Ascending aorta (tissue), 2 donors: ENCODE data around the gene KSR2. TPM values are rescaled to one million over a fixed set of nuclear protein-coding genes. Genes with fewer than 3 reads are reported as not detected.
"Not testable (repeated sequence)": the region's sequence is repeated elsewhere in the genome, so short reads cannot be mapped to it uniquely, and the experiment has no call there.

ENCODE experiments used
- DNase-seq, 2 donors: peaks; one replicate each; pipeline ENCODE4 v3.0.0-alpha.2; 2019; ENCODE audit warnings: low spot score in 2 of 2
- H3K27ac ChIP-seq, 2 donors: fragments of 200-600 bp; sonication (generic); one replicate each; pipeline ENCODE4 v1.5.1; 2016 to 2017; ENCODE audit warnings: mild to moderate bottlenecking in 1 of 2
- H3K27me3 ChIP-seq: fragments of 200-600 bp; sonication (generic); one replicate; pipeline ENCODE4 v1.5.1; 2017
- H3K36me3 ChIP-seq, 2 donors: fragments of 200-600 bp; sonication (generic); one replicate each; pipeline ENCODE4 v1.5.1; 2016
- H3K4me1 ChIP-seq, 2 donors: fragments of 200-600 bp; sonication (generic); one replicate each; pipeline ENCODE4 v1.5.1; 2016 to 2017; ENCODE audit warnings: mild to moderate bottlenecking in 1 of 2
- H3K4me3 ChIP-seq, 2 donors: fragments of 200-600 bp; sonication (generic); one replicate each; pipeline ENCODE4 v1.5.1; 2016 to 2017; ENCODE audit warnings: mild to moderate bottlenecking in 1 of 2
- H3K9me3 ChIP-seq, 2 donors: fragments of 200-600 bp; sonication (generic); one replicate each; pipeline ENCODE4 v1.5.1; 2016
- CTCF ChIP-seq, 3 experiments: fragments of 200-600 bp in 2 of 3; fragments of 450-650 bp in 1 of 3; sonication (generic) in 2 of 3; IDR thresholded peaks; one replicate each; pipeline ENCODE4 v1.5.1; 2016 to 2019; ENCODE audit warnings: antibody characterized with exemption in 3 of 3, mild to moderate bottlenecking in 1 of 3, moderate library complexity in 1 of 3
- intact Hi-C: fragments of 100-400 bp; cut with DNase I; formaldehyde crosslinking; loops from one replicate; pipeline ENCODE4 v1.15.1; 2023
- total RNA-seq: library from RNA; depleted of rRNA; stranded (reverse); fragments of >200 nt; gene quantifications from one replicate; pipeline ENCODE4 v1.1.0, GENCODE V29; 2016

Gene KSR2
- total RNA-seq, 1 donor from 2014 or later: 0.11 TPM

GRCh38 chr12:117881517-117881916 lies 87.3 kb downstream of the KSR2 start:
- Histone ChIP-seq H3K4me3 (no peak overlapping the region), H3K27ac (no peak overlapping the region), H3K27me3 (no peaks in the 10 kb centered on the region), H3K9me3 (no peaks in the 10 kb centered on the region), H3K4me1 (no peaks in the 10 kb centered on the region), H3K36me3 (no peaks in the 10 kb centered on the region)
- no peak for DNase-seq
- TF ChIP-seq CTCF (IDR thresholded peaks at IDR 0.05): no peak
- intact Hi-C loops: no loop called here

- no peaks in the 10 kb centered on the region for H3K4me1 ChIP-seq
- no peak overlapping the region for H3K4me3 ChIP-seq
- intact Hi-C loops: no loop called here
- no peak for TF ChIP-seq CTCF (IDR thresholded peaks at IDR 0.05)
- H3K27me3 ChIP-seq: no peaks in the 10 kb centered on the region
- no peak for DNase-seq
- H3K36me3 ChIP-seq: no peaks in the 10 kb centered on the region
- H3K9me3 ChIP-seq: no peaks in the 10 kb centered on the region
- no peak overlapping the region for H3K27ac ChIP-seq
Measured at GRCh38 chr12:117878605-117879004, 90.2 kb downstream of the KSR2 start.

- H3K4me3 ChIP-seq: no peak overlapping the region
- no peaks in the 10 kb centered on the region for H3K36me3 ChIP-seq
- no peak overlapping the region for H3K27ac ChIP-seq
- TF ChIP-seq CTCF (IDR thresholded peaks at IDR 0.05): no peak
- intact Hi-C loops: no loop called here
- H3K27me3 ChIP-seq: no peaks in the 10 kb centered on the region
- no peaks in the 10 kb centered on the region for H3K4me1 ChIP-seq
- no peak for DNase-seq
- H3K9me3 ChIP-seq: no peaks in the 10 kb centered on the region
Measured at GRCh38 chr12:117876436-117876816, 92.4 kb downstream of the KSR2 start.

- H3K4me3 ChIP-seq: no peak overlapping the region
- DNase-seq: no peak
- H3K27ac ChIP-seq: no peak overlapping the region
- intact Hi-C loops: no loop called here
- H3K9me3 ChIP-seq: no peaks in the 10 kb centered on the region
- no peaks in the 10 kb centered on the region for H3K36me3 ChIP-seq
- H3K4me1 ChIP-seq: no peaks in the 10 kb centered on the region
- no peak for TF ChIP-seq CTCF (IDR thresholded peaks at IDR 0.05)
- H3K27me3 ChIP-seq: no peaks in the 10 kb centered on the region
Measured at GRCh38 chr12:117875744-117876435, 92.9 kb downstream of the KSR2 start.

- H3K4me1 ChIP-seq: no peaks in the 10 kb centered on the region
- no peaks in the 10 kb centered on the region for H3K27me3 ChIP-seq
- no peak overlapping the region for H3K27ac ChIP-seq
- H3K9me3 ChIP-seq: no peaks in the 10 kb centered on the region
- peak; percentile 43 to 81 (median 67) for TF ChIP-seq CTCF (IDR thresholded peaks at IDR 0.05)
- no peak overlapping the region for H3K4me3 ChIP-seq
- intact Hi-C loops: no loop called here
- no peak for DNase-seq
- H3K36me3 ChIP-seq: no peaks in the 10 kb centered on the region
Measured at GRCh38 chr12:117874842-117875434, 93.9 kb downstream of the KSR2 start.

- intact Hi-C loops, H3K9me3 ChIP-seq, H3K36me3 ChIP-seq, H3K4me3 ChIP-seq, DNase-seq, H3K27me3 ChIP-seq, H3K4me1 ChIP-seq, H3K27ac ChIP-seq: not testable (repeated sequence)
Measured at GRCh38 chr12:117874198-117874597, 94.6 kb downstream of the KSR2 start.
